ENCODE measurements around the gene RPS28.
"Not testable (repeated sequence)": the region's sequence is repeated elsewhere in the genome, so short reads cannot be mapped to it uniquely, and the experiment has no call there.

RPS28 gene

GRCh38 chr19:8321067-8321985 lies at the start of gene RPS28, which contains the start of gene NDUFA7:
Gene RPS28 (plus strand): TSS chr19:8321496. CDS start chr19:8321531, 35 bp downstream.
Gene NDUFA7 (minus strand): TSS chr19:8321375. CDS start chr19:8321358, 17 bp downstream.
- DNase-seq, result peak; percentile 98

- not testable (repeated sequence) for DNase-seq
Measured at GRCh38 chr19:8276508-8276907, 44.8 kb upstream of the RPS28 start.

GRCh38 chr19:8291337-8291736 lies 30.0 kb upstream of the RPS28 start:
- DNase-seq, result not testable (repeated sequence)

GRCh38 chr19:8302357-8302691 lies 19.0 kb upstream of the RPS28 start:
- peak; percentile 1 for DNase-seq

- peak; percentile 2 for DNase-seq
Measured at GRCh38 chr19:8302734-8303133, 18.6 kb upstream of the RPS28 start.

GRCh38 chr19:8304841-8305621 lies 16.3 kb upstream of the RPS28 start:
- peak; percentile 36 for DNase-seq

- DNase-seq, result peak; percentile 2
Measured at GRCh38 chr19:8305798-8306197, 15.5 kb upstream of the RPS28 start.

- peak; percentile 3 for DNase-seq
Measured at GRCh38 chr19:8306235-8307054, 14.9 kb upstream of the RPS28 start.

- peak; percentile 11 for DNase-seq
Measured at GRCh38 chr19:8307400-8307964, 13.8 kb upstream of the RPS28 start.

- peak; percentile 88 for DNase-seq
Measured at GRCh38 chr19:8307965-8308866, 13.1 kb upstream of the RPS28 start, which contains the start of gene CD320. Gene CD320 (minus strand): TSS chr19:8308358. CDS start chr19:8308290, 68 bp downstream.

- peak; percentile 2 for DNase-seq
Measured at GRCh38 chr19:8308891-8309291, 12.4 kb upstream of the RPS28 start.

GRCh38 chr19:8310342-8311055 lies 10.8 kb upstream of the RPS28 start:
- peak; percentile 2 for DNase-seq

GRCh38 chr19:8311461-8312260 lies 9.6 kb upstream of the RPS28 start:
- DNase-seq, result peak; percentile 3

- DNase-seq, result not testable (repeated sequence)
Measured at GRCh38 chr19:8314981-8315640, 6.2 kb upstream of the RPS28 start.

GRCh38 chr19:8316351-8317125 lies 4.8 kb upstream of the RPS28 start:
- DNase-seq, result no peak

GRCh38 chr19:8318835-8319234 lies 2.5 kb upstream of the RPS28 start:
- not testable (repeated sequence) for DNase-seq

GRCh38 chr19:8319807-8320520 lies 1.3 kb upstream of the RPS28 start:
- no peak for DNase-seq

Measured in stimulated activated CD4-positive, alpha-beta T cell treated with anti-CD3 and anti-CD28 coated beads, Interleukin-4, amount 100 ng/mL, for 24 hours (primary cell).